K562 (cell line): ENCODE results near the gene MAML1. TPM values are rescaled to one million over a fixed set of nuclear protein-coding genes. Genes with fewer than 3 reads are reported as not detected.

Experiments
- ATAC-seq: fragments of 200-7000 bp; cut with Tn5 transposase; 3 replicates; pipeline ENCODE4 v1.9.1; 2020; ENCODE audit warnings: moderate library complexity
- BruUV-seq: library from RNA; stranded (reverse); fragments of 400-500 nt; replicated peaks from 2 replicates; lab custom pipeline; 2021; lab: Mats Ljungman, UMichigan
- CTCF ChIA-PET: fragments of 300-600 bp; formaldehyde crosslinking; extraction: SDS; loops from one replicate; lab custom pipeline; 2021; ENCODE audit warnings: low intra/inter-chr PET ratio; lab: Yijun Ruan, JAX
- POLR2A ChIA-PET: fragments of 300-600, 350-650 bp; sonication (Branson Sonifier 250); formaldehyde crosslinking; extraction: SDS; loops from one replicate; lab custom pipeline; 2021; ENCODE audit warnings: antibody characterized with exemption, inconsistent platforms; lab: Yijun Ruan, JAX
- DNase-seq, 4 experiments: peaks; one replicate each; pipeline versions ENCODE4 v3.0.0 to v3.0.0-alpha.2; 2011 to 2018; ENCODE audit warnings: low spot score in 3 of 4, mixed read lengths in 3 of 4; ENCODE audit errors: extremely low read depth in 1 of 4
- FAIRE-seq: peaks from 2 replicates; lab custom pipeline; 2011; peaks lifted over from hg19 to GRCh38; lab: Jason Lieb, UNC
- H2AFZ ChIP-seq: 2 replicates; pipeline ENCODE4 v1.6.0; 2011; ENCODE audit warnings: low read depth, low read length, control low read depth, inconsistent platforms
- H3K27ac ChIP-seq: fragments of 200-600 bp; 3 replicates; pipeline ENCODE4 v1.8.0; 2011; ENCODE audit warnings: low read depth, mild to moderate bottlenecking, control low read depth, inconsistent platforms, low read length, moderate library complexity, mixed read lengths; ENCODE audit errors: extremely low read depth
- H3K27me3 ChIP-seq, 2 experiments: fragments of 300-600 bp in 1 of 2; 2 replicates in 1 of 2; 3 replicates in 1 of 2; pipeline versions ENCODE4 v1.6.0 to v1.8.0; 2011; ENCODE audit warnings: inconsistent platforms in 2 of 2, low read length in 2 of 2, mild to moderate bottlenecking in 1 of 2, mixed read lengths in 1 of 2, moderate library complexity in 1 of 2; ENCODE audit not compliant: control insufficient read depth in 2 of 2, insufficient read depth in 2 of 2
- H3K36me3 ChIP-seq: fragments of 300-600 bp; 3 replicates; pipeline ENCODE4 v1.8.0; 2011; ENCODE audit warnings: mild to moderate bottlenecking, low read length, inconsistent platforms; ENCODE audit not compliant: control insufficient read depth, insufficient read depth
- H3K4me1 ChIP-seq, 2 experiments: fragments of 200-600 bp in 1 of 2; replicated peaks in 1 of 2; 2 replicates in 1 of 2; 3 replicates in 1 of 2; pipeline versions ENCODE4 v1.5.1 to v1.8.0; 2011; ENCODE audit warnings: inconsistent platforms in 2 of 2, low read length in 2 of 2, mild to moderate bottlenecking in 1 of 2, mixed read lengths in 1 of 2, moderate library complexity in 1 of 2; ENCODE audit not compliant: control insufficient read depth in 2 of 2, insufficient read depth in 2 of 2
- H3K4me2 ChIP-seq: 2 replicates; pipeline ENCODE4 v1.6.1; 2011; ENCODE audit warnings: low read length, control low read depth, inconsistent platforms, mixed read lengths; ENCODE audit not compliant: insufficient read depth
- H3K4me3 ChIP-seq: fragments of 200-600 bp; sonication (generic), shearing (Covaris generic); 2 replicates; pipeline ENCODE4 v1.5.1; 2016; ENCODE audit warnings: control low read depth, inconsistent platforms
- H3K79me2 ChIP-seq: fragments of 200-600 bp; 3 replicates; pipeline ENCODE4 v1.8.0; 2011; ENCODE audit warnings: low read length, inconsistent platforms; ENCODE audit not compliant: control insufficient read depth, insufficient read depth
- H3K9ac ChIP-seq, 2 experiments: 2 replicates each; pipeline versions ENCODE4 v1.6.0 to v1.6.1; 2011; ENCODE audit warnings: low read depth in 2 of 2, low read length in 2 of 2, control low read depth in 1 of 2, inconsistent platforms in 1 of 2, mild to moderate bottlenecking in 1 of 2, mixed read lengths in 1 of 2; ENCODE audit not compliant: insufficient read depth in 1 of 2
- H3K9me1 ChIP-seq: one replicate; pipeline ENCODE4 v1.6.0; 2011; ENCODE audit warnings: inconsistent platforms, mild to moderate bottlenecking, low read length, moderate library complexity; ENCODE audit not compliant: control insufficient read depth, insufficient read depth
- H3K9me3 ChIP-seq: replicated peaks from 2 replicates; pipeline ENCODE4 v1.5.1; 2011; ENCODE audit warnings: low read depth, low read length, inconsistent platforms; ENCODE audit not compliant: control insufficient read depth, insufficient read depth
- H4K20me1 ChIP-seq: replicated peaks from 2 replicates; pipeline ENCODE4 v1.6.1; 2011; ENCODE audit warnings: low read length, inconsistent platforms, mixed read lengths; ENCODE audit not compliant: control insufficient read depth, insufficient read depth
- E4F1 ChIP-seq: fragments of 250-450 bp; sonication (Bioruptor Pico); IDR thresholded peaks from 2 replicates; pipeline ENCODE4 v1.5.0; 2021; ENCODE audit warnings: mild to moderate bottlenecking, borderline replicate concordance
- GATA2 ChIP-seq: sonication (generic); formaldehyde crosslinking; IDR thresholded peaks from 2 replicates; pipeline ENCODE4 v1.4.0; 2020; ENCODE audit warnings: mild to moderate bottlenecking, missing genetic modification reagents
- KDM4B ChIP-seq, 2 experiments: fragments of 450-650 bp in 1 of 2; sonication (generic) in 1 of 2; IDR thresholded peaks; 2 replicates each; pipeline ENCODE4 v1.6.1; 2016 to 2017; ENCODE audit warnings: borderline replicate concordance in 2 of 2, antibody characterized with exemption in 1 of 2, low read depth in 1 of 2, mild to moderate bottlenecking in 1 of 2
- KLF10 ChIP-seq: fragments of 250-450 bp; sonication (Bioruptor Pico); IDR thresholded peaks from 2 replicates; pipeline ENCODE4 v1.6.1; 2021; ENCODE audit warnings: matching md5 sums
- MECOM ChIP-seq: fragments of 250-450 bp; sonication (Bioruptor Pico); IDR thresholded peaks from 2 replicates; pipeline ENCODE4 v1.8.0; 2022; ENCODE audit warnings: inconsistent platforms
- NCOA2 ChIP-seq, 2 experiments: fragments of 450-650 bp; IDR thresholded peaks; 2 replicates each; pipeline ENCODE4 v1.6.1; 2018; ENCODE audit warnings: mild to moderate bottlenecking in 2 of 2, moderate library complexity in 1 of 2; ENCODE audit not compliant: partially characterized antibody in 2 of 2
- NUFIP1 ChIP-seq: fragments of 450-650 bp; IDR thresholded peaks from 2 replicates; pipeline ENCODE4 v1.6.1; 2018; ENCODE audit not compliant: partially characterized antibody
- POLR2G ChIP-seq: fragments of 200-400 bp; formaldehyde crosslinking; IDR thresholded peaks from 2 replicates; pipeline ENCODE4 v1.6.1; 2017; ENCODE audit warnings: low read depth, mild to moderate bottlenecking, antibody characterized with exemption, low read length, moderate library complexity
- TAF7 ChIP-seq: fragments of 450-650 bp; IDR thresholded peaks from 2 replicates; pipeline ENCODE4 v1.6.1; 2016; ENCODE audit warnings: missing genetic modification characterization, missing compliant biosample characterization
- ZEB2 ChIP-seq: fragments of 450-650 bp; IDR thresholded peaks from 2 replicates; pipeline ENCODE4 v1.6.1; 2016
- ZNF431 ChIP-seq: sonication (generic); formaldehyde crosslinking; IDR thresholded peaks from 2 replicates; pipeline ENCODE4 v1.8.0; 2022; ENCODE audit warnings: mild to moderate bottlenecking, missing genetic modification reagents
- WGBS: fragments of 100-300 bp; shearing (Covaris generic); methylation state at CpG from one replicate; pipeline ENCODE4 v1.1.6; 2016; ENCODE audit warnings: low coverage, mixed read lengths; ENCODE audit not compliant: insufficient coverage; ENCODE audit errors: missing lambda C conversion rate; 5-methylcytosine and 5-hydroxymethylcytosine counted together
- in situ Hi-C: fragments of 300-500 bp; cut with MboI; formaldehyde crosslinking; loops from 4 replicates; pipeline ENCODE4 v1.15.0; 2018; ENCODE audit warnings: inconsistent platforms, mixed read lengths
- intact Hi-C: fragments of 100-400 bp; cut with micrococcal nuclease; formaldehyde crosslinking; loops from 2 replicates; pipeline ENCODE4 v1.14.2; 2022
- polyA plus RNA-seq, 8 experiments: library from polyadenylated mRNA; depleted of rRNA in 4 of 8; stranded (reverse) in 5 of 8; unstranded in 3 of 8; fragments of >200 nt; fragmentation: Nextera tagmentation in 2 of 8; fragmentation: Illumina TruSeq in 1 of 8; extraction: Ambion mirVana in 2 of 8; extraction: Trizol in 1 of 8; gene quantifications; 2 replicates each; pipeline versions ENCODE4 v1.2.1 to v1.2.3, GENCODE V29; 2011 to 2014; ENCODE audit warnings: inconsistent platforms in 1 of 8, missing spikeins in 1 of 8
- total RNA-seq, 7 experiments: library from RNA; depleted of rRNA in 6 of 7; stranded (reverse); fragments of >200 nt in 6 of 7; fragmentation: Illumina TruSeq in 2 of 7; extraction: Trizol in 2 of 7; gene quantifications; 2 replicates each; pipeline versions ENCODE4 v1.2.1 to v1.2.3, GENCODE V29; 2011 to 2021; ENCODE audit warnings: low replicate concordance in 1 of 7
- TF ChIP-seq, protein P1 (sequence below): sonication (generic); formaldehyde crosslinking; IDR thresholded peaks from 2 replicates; pipeline ENCODE4 v1.8.1; 2023; ENCODE audit warnings: mild to moderate bottlenecking, missing genetic modification reagents
- TF ChIP-seq, protein P2 (sequence below): fragments of 250-450 bp; sonication (Bioruptor Pico); IDR thresholded peaks from 2 replicates; pipeline ENCODE4 v1.9.0; 2021; ENCODE audit warnings: mild to moderate bottlenecking
- TF ChIP-seq, protein P3 (sequence below): sonication (generic); formaldehyde crosslinking; IDR thresholded peaks from 2 replicates; pipeline ENCODE4 v1.8.1; 2022; ENCODE audit warnings: missing genetic modification reagents

The MAML1 gene
- total and polyA plus RNA-seq, 9 of the 15 experiments (the other 6 are each of a cell fraction or from before 2014, with no cell fraction given) = 0.32 to 18.4 (median 7.0) TPM

GRCh38 chr5:179797741-179798140 is 65.1 kb downstream of the MAML1 start:
- WGBS = 98% methylated on average over 23 of the region's 30 CpGs

More at GRCh38 chr5:179797741-179798140, 65.1 kb downstream of the MAML1 start:
- H4K20me1 ChIP-seq = no peaks in the 10 kb centered on the region
- ATAC-seq = no peak
- TSS peak; percentile 44 for BruUV-seq
- DNase-seq = no peak
- no peak overlapping the region; a peak in 1 of 4 replicates for H3K9ac ChIP-seq
- no peaks in the 10 kb centered on the region for H3K9me3 ChIP-seq
- H3K27me3 ChIP-seq = no peaks in the 10 kb centered on the region
- H3K4me2 ChIP-seq = no peak overlapping the region
- H3K27ac ChIP-seq = no peak overlapping the region
- no peak overlapping the region for H3K4me3 ChIP-seq
- H3K9me1 ChIP-seq = no peaks in the 10 kb centered on the region
- POLR2A ChIA-PET = interaction anchor here (0.7 to 1.8 kb wide), 2 partner anchors 10 to 13 kb away, joined by 3 to 9 read pairs; no protein-coding TSS in a partner anchor
- no peak overlapping the region for H2AFZ ChIP-seq
- intact Hi-C loops (no loop called here), in situ Hi-C loops (no loop called here)
- no peak for TF ChIP-seq KDM4B (IDR thresholded peaks at IDR 0.05; ENCODE audit: borderline replicate concordance in 2 of 2, low read depth in 1 of 2)
- no peak for TF ChIP-seq GATA2 (CRISPR knock-in tag)
- no peak for TF ChIP-seq ZEB2
- no peak for TF ChIP-seq MECOM (CRISPR knock-in tag)
- TF ChIP-seq, protein P1, sequence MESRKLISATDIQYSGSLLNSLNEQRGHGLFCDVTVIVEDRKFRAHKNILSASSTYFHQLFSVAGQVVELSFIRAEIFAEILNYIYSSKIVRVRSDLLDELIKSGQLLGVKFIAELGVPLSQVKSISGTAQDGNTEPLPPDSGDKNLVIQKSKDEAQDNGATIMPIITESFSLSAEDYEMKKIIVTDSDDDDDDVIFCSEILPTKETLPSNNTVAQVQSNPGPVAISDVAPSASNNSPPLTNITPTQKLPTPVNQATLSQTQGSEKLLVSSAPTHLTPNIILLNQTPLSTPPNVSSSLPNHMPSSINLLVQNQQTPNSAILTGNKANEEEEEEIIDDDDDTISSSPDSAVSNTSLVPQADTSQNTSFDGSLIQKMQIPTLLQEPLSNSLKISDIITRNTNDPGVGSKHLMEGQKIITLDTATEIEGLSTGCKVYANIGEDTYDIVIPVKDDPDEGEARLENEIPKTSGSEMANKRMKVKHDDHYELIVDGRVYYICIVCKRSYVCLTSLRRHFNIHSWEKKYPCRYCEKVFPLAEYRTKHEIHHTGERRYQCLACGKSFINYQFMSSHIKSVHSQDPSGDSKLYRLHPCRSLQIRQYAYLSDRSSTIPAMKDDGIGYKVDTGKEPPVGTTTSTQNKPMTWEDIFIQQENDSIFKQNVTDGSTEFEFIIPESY (CRISPR knock-in tag) = peak; percentile 29; the same call in 1 of the 2 replicates
- TF ChIP-seq POLR2G = peak; percentile 41; the same call in 1 of the 2 replicates
- TF ChIP-seq, protein P2, sequence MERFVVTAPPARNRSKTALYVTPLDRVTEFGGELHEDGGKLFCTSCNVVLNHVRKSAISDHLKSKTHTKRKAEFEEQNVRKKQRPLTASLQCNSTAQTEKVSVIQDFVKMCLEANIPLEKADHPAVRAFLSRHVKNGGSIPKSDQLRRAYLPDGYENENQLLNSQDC (CRISPR knock-in tag) = no peak
- TF ChIP-seq NUFIP1 = no peak
- TF ChIP-seq NCOA2 (IDR thresholded peaks at IDR 0.05; ENCODE audit: partially characterized antibody in 2 of 2) = no peak
- TF ChIP-seq ZNF431 (CRISPR knock-in tag) = no peak
- no peak for TF ChIP-seq TAF7 (tag)
- TF ChIP-seq, protein P3, sequence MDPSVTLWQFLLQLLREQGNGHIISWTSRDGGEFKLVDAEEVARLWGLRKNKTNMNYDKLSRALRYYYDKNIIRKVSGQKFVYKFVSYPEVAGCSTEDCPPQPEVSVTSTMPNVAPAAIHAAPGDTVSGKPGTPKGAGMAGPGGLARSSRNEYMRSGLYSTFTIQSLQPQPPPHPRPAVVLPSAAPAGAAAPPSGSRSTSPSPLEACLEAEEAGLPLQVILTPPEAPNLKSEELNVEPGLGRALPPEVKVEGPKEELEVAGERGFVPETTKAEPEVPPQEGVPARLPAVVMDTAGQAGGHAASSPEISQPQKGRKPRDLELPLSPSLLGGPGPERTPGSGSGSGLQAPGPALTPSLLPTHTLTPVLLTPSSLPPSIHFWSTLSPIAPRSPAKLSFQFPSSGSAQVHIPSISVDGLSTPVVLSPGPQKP (CRISPR knock-in tag) = no peak
- TF ChIP-seq KLF10 = no peak
- TF ChIP-seq E4F1 = no peak
- H3K36me3 ChIP-seq = peaks cover 57% of the 10 kb centered on the region; the same call in 2 of the 3 replicates
- peaks cover 0 to 62% of the 10 kb centered on the region in 2 experiments; a peak in 2 of 5 replicates for H3K4me1 ChIP-seq
- peaks cover 2% of the 10 kb centered on the region; the same call in 2 of the 3 replicates for H3K79me2 ChIP-seq
- FAIRE-seq = no peak
- CTCF ChIA-PET = no interaction called here
